ENCODE data around the gene PNPLA6.

GRCh38 chr19:7565332-7565731, 29.8 kb downstream of the PNPLA6 start:
- TF ChIP-seq, protein P1, sequence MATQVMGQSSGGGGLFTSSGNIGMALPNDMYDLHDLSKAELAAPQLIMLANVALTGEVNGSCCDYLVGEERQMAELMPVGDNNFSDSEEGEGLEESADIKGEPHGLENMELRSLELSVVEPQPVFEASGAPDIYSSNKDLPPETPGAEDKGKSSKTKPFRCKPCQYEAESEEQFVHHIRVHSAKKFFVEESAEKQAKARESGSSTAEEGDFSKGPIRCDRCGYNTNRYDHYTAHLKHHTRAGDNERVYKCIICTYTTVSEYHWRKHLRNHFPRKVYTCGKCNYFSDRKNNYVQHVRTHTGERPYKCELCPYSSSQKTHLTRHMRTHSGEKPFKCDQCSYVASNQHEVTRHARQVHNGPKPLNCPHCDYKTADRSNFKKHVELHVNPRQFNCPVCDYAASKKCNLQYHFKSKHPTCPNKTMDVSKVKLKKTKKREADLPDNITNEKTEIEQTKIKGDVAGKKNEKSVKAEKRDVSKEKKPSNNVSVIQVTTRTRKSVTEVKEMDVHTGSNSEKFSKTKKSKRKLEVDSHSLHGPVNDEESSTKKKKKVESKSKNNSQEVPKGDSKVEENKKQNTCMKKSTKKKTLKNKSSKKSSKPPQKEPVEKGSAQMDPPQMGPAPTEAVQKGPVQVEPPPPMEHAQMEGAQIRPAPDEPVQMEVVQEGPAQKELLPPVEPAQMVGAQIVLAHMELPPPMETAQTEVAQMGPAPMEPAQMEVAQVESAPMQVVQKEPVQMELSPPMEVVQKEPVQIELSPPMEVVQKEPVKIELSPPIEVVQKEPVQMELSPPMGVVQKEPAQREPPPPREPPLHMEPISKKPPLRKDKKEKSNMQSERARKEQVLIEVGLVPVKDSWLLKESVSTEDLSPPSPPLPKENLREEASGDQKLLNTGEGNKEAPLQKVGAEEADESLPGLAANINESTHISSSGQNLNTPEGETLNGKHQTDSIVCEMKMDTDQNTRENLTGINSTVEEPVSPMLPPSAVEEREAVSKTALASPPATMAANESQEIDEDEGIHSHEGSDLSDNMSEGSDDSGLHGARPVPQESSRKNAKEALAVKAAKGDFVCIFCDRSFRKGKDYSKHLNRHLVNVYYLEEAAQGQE (IDR thresholded peaks at IDR 0.05; ENCODE audit: low read depth, low read length): no peak
- TF ChIP-seq, protein P2, sequence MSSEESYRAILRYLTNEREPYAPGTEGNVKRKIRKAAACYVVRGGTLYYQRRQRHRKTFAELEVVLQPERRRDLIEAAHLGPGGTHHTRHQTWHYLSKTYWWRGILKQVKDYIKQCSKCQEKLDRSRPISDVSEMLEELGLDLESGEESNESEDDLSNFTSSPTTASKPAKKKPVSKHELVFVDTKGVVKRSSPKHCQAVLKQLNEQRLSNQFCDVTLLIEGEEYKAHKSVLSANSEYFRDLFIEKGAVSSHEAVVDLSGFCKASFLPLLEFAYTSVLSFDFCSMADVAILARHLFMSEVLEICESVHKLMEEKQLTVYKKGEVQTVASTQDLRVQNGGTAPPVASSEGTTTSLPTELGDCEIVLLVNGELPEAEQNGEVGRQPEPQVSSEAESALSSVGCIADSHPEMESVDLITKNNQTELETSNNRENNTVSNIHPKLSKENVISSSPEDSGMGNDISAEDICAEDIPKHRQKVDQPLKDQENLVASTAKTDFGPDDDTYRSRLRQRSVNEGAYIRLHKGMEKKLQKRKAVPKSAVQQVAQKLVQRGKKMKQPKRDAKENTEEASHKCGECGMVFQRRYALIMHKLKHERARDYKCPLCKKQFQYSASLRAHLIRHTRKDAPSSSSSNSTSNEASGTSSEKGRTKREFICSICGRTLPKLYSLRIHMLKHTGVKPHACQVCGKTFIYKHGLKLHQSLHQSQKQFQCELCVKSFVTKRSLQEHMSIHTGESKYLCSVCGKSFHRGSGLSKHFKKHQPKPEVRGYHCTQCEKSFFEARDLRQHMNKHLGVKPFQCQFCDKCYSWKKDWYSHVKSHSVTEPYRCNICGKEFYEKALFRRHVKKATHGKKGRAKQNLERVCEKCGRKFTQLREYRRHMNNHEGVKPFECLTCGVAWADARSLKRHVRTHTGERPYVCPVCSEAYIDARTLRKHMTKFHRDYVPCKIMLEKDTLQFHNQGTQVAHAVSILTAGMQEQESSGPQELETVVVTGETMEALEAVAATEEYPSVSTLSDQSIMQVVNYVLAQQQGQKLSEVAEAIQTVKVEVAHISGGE (CRISPR knock-in tag; IDR thresholded peaks at IDR 0.05): no peak
- TF ChIP-seq RFX5 (IDR thresholded peaks at IDR 0.05; ENCODE audit: low read depth, low read length): no peak

Data from GM12878 (cell line).